HG02973 (cell line): ENCODE measurements around the gene ASPHD1.
"Not testable (repeated sequence)": the region's sequence is repeated elsewhere in the genome, so short reads cannot be mapped to it uniquely, and the experiment has no call there.

ENCODE experiments used
- ATAC-seq: cut with Tn5 transposase; IDR thresholded peaks from one replicate; pipeline ENCODE4 v1.9.1; 2021; ENCODE audit warnings: moderate library complexity; ENCODE audit not compliant: unreplicated experiment

The ASPHD1 gene

DNA sequence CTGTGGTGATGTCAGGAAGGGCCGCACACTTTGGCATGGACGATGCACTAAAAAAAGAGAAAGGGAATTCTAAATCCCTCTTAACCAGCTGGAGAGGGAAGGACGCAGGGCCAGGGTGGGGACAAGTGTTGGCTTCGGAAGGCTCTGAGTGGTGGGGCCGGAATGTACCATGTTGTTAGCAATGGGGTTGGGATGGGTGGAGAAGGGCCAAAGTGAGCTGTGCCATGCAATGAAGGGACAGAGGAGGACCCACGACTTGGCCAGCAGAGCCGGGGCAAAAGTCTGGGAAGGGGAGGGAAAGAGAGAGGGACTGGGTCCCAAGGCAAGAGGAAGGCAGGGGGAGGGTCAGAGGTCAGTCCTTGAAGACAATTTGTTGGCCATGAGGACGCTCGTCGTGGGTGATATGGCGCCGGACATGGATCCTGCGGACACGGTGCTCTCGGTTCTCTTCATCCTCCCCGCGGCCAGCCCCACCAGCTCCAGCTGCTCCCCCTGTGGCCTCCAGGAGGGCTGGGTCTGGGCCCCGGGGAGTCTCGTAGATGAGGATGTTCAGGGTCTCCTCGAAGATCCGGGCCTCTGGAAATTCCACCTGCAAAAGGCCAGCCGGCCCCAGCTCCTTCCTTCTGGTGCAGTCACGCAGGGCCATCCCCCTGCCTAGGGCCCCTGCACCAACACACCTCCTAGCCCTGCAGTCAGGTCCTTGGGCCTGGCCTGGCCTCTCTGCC is 6.4 kb downstream of the ASPHD1 start:
- ATAC-seq: no peak

DNA sequence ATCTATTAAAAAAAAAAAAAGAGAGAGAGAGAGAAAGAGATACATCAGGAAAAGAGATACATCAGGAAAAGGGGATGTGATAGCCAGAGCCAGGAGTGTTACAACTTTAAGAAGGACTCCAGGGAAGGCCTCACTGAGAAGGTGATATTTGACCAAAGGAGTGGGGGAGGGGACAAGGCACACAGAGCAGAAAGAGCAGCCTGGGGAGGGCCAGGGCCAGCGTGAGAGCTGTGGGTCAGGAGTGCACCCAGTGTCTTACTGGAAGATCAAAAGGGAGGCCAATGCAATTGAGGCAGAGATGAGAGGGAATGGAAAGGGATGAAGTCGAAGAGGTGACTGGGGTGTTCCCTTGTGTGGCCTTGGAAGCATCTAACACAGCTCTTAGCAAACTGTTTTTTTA is 7.7 kb downstream of the ASPHD1 start:
- ATAC-seq: no peak

GRCh38 chr16:29908719-29909220 is 8.5 kb downstream of the ASPHD1 start:
- no peak for ATAC-seq

DNA sequence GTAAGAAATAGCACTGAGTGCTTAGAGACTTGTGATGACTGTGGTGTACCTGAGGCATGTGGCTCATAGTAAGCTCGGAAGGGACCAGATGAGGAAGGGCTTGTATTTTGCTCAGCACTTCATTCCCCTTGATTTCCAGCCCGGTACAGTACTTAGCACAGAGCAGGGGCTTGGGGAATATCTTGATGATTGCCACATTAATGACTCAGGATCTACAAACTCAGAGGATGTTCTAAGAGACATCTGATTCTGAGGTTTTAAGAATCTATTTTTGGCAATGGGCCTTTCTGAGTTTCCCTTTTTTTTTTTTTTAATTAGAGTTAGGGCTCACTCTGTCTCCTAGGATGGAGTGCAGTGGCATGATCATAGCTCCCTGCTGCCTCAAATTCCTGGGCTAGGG is 9.1 kb downstream of the ASPHD1 start:
- ATAC-seq: no peak

GRCh38 chr16:29909851-29910250 is 9.6 kb downstream of the ASPHD1 start:
- ATAC-seq: not testable (repeated sequence)

DNA sequence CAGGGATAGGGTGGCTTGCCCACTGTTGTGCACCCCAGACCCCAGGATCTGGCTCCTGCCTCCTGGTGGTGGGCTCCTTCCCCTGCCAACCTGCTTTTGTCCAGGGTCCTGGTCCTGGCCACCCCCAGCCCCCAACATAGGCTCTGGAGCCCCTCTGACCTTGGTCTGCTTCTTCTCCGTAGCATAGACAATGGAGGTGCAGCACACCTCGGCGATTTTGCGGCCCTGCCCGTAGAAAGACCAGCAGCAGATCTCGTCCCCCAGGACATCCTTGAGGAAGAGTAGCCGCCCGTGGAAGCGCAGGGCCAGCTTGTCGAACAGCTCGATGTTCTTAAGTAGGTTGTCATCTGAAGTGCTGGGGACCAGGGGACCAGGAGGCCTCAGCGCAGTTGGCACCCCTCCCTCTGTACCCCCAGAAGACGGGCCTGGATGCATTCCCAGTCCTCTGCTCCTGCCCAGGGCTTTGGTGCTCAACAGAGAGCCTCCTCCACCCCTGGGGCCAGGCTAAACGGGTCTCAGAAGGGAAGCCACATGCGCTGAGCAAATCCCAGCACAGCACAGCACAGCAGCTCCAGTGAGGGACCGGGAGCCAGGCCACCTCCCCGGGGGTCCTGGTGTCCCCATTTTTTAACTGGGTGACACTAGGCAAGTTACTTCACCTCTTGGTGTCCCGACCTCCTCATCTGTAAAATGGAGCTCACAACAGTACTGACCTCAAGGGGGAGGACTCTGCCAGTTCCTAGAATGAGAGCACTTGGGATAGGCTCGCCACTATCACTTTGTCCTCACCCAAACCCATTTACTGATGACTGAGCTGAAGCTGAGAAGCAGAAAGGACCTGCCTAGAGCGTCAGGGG is 10.8 kb downstream of the ASPHD1 start:
- no peak for ATAC-seq

GRCh38 chr16:29911676-29912010 is 11.4 kb downstream of the ASPHD1 start:
- ATAC-seq: no peak

GRCh38 chr16:29912087-29912486 is 11.8 kb downstream of the ASPHD1 start:
- ATAC-seq: no peak

DNA sequence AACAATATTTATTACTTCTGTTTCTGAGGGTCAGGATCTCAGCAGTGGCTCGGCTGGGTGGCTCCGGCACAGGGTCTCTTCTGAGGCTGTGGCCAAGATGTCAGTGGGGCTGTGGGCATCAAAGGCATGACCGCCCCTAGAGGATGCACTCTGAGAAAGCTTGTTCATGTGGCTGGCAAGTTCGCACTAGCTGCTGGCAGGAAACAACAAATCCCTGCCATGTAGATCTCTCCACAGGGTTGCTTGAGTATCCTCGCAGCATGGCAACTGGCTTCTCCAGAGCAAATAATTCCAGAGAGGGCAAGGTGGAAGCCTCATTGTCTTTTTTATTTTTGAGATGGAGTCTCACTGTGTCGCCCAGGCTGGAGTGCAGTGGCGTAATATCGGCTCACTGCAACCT is 13.2 kb downstream of the ASPHD1 start:
- no peak for ATAC-seq

DNA sequence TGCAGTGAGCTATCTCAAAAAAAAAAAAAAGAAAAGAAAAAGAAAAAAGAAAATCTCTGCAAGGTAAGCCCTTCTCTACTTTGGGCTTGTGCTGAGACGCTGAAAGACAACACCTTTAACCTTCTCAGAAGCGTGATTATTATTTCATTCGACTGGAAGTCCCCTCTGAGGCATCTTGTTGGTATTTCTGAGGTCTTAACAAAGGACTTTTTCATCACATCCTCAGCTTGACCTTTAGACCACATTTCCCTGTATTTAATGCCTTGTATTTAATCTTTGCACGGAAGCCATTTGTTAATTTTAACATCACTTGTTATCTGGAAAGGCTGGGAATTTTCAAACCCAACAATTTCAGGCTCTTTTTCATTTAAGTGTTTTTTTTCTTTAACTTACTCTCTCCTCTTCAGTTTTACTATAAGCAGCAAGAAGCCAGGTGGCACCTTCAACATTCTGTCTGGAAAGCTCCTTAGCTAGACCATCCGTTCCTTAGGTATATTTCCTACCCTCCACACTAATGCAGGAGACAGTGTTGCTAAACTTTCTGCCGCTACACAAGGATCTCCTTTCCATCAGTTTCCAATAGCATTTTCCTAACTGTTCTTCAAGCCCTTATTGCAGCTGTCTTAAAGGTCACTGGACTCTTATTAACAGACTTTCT is 15.4 kb downstream of the ASPHD1 start:
- no peak for ATAC-seq

DNA sequence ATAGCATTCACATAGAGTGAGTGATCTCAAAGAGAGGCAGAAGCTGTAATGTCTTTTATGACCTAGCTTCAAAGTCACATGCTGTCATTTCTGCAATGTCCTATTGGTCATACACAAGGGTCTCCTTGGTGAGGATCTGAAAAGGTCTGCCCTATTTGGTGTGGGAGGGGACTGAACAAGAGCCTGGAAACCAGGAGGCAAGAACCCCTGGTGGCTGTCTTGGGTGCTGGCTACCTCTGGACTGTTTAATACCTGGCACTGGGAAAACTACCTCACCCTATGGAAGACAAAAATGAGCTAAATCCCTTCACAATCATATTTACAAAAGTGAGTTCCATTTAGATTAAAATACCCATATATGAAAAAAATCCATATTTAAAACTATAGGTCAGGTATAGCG is 16.7 kb downstream of the ASPHD1 start:
- ATAC-seq: no peak

- ATAC-seq: no peak
Measured at GRCh38 chr16:29920288-29921033, 20.2 kb downstream of the ASPHD1 start.

DNA sequence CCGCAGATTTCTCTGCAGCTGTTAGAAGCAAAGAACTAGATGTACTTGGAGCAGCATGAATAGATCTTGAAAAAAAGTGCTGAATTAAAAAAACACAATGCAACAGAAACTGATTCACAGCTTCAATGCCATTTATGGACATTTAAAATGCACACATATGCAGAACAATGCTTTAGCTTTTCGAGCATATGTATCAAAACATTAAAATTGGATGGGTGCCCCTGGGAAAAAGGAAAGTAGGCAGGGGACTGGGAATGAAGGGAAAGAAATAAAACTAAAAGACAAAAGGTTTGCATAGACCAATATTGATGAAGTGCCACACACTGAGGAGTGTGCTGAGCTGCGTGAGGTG is 20.7 kb downstream of the ASPHD1 start:
- no peak for ATAC-seq

- ATAC-seq: no peak
Measured at GRCh38 chr16:29922326-29922725, 22.0 kb downstream of the ASPHD1 start.

DNA sequence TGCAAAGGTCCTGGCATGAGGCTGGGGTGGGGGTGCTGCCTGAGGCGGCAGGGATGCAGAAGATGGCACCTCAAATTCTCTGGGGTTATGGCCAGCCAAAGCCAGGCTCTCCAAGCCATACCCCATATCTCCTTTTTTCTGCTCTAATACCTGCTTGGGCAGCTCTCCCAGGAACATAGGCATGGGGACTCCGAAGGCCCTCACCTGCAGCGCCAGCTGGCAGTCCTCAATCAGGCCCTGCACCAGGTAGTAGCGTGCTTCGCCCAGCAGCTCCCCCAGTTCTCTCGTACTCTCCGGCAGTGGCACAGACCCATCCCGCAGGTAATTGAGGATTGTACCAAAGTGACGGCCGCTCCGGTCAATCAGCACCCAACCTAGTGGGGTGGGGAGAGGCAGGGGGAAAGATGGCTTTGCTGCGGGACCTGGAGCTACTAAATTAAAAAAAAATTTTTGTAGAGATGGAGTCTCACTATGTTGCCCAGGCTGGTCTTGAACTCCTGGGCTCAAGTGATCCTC is 22.8 kb downstream of the ASPHD1 start:
- no peak for ATAC-seq

DNA sequence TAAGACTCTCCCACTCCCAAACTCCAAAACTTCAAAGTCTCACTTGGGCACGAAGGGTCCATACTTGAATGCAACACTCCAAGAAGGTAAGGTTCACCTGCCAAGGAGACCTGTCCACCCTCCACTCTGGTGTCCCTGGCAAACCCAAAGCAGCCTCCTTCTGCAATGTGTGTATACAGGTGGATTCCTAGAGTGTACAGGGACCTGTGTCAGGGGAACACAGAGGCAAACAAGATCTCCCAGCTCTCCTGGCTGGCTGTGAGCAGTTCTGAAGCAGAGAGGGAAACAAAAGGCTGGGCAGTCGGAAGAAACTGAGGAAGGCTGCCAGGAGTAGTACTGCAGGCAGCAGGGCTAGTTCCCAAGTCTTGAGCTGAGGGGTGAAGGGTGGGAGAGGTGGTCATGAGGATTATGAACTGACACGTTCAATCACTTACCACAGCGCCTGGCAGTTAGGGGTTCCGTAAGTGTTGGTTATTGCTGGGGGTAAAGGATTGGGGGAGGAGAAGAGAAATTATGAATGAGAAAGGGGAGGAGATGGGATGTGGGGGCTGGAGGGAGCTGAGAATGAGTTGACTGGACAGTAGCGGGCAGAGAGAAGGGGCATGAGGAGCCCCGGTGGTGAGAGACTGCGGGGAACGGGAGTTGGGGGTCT is 24.9 kb downstream of the ASPHD1 start:
- no peak for ATAC-seq

DNA sequence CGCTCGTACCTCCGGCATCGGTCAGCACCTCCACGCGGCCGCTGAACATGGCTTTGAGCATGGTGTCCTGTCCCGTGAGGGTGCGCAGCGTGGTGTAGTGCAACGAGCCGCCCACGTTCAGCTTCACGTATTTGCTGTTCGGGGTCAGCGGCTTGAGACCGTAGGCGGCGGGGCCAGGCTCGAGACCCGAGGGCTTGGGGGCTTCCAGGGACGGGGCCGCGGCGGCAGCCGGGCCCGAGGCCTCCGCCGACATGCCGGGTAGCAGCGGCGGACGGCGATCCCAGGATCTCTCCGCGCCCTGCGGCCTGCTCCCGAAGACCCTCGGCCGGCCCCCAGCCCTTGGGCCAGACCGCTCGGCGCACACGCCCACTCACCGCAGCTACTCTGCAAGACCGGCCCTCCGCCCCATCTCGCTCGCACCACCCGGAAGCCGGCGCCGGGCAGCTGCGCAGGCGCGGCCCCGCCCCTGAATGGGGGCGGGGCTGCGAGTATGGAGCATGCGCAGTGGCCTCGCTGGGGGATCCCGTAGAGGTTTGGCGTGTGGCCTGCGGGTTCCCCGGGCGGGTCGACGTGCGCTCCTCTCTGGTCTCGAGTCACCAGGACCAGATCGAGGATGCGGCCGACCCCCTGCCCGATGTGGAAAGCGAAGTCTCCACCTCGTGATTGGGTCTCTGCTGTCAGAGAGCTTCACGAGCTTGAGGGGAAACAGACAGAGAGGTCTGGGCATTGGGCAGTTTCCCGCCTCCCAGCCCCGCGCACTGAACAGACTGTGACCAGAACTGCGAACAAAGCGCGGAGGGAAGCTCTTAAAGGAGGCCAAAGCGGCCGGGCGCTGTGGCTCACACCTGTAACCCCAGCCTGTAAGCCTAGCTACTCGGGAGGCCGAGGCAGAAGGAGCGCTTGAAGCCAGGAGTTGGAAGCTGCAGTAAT is 25.8 kb downstream of the ASPHD1 start, which contains the start of gene KCTD13:
Gene KCTD13 (minus strand): TSS at position 446 of the 930 bp plus-strand sequence. CDS start 193 bp downstream, at position 253.
- peak; percentile 72 for ATAC-seq

DNA sequence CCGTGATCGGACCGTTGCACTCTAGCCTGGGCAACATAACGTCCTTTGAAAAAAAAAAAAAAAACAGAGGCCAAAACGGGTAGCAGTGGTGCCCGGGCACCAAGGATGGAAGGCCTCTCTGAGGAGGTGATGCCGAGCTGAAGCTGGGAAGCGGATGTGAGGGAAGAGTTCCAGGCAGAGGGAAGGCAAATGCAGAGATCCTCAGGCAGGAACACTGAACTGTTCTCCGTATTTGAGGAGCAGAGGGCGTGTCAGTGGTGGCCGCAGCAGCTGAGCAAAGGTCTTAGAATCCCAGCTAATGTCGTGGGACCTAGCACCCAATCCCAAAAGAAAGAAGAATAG is 26.4 kb downstream of the ASPHD1 start:
- peak; percentile 7 for ATAC-seq
